PC-9 (cell line): ENCODE data around the gene CHSY3. TPM values are rescaled to one million over a fixed set of nuclear protein-coding genes. Genes with fewer than 3 reads are reported as not detected.

ENCODE experiments used
- BruUV-seq: library from RNA; stranded (reverse); fragments of 400-500 nt; replicated peaks from 2 replicates; lab custom pipeline; 2021; lab: Mats Ljungman, UMichigan
- CTCF ChIA-PET: fragments of 300-600 bp; sonication (Branson Sonifier 250); formaldehyde crosslinking; loops from one replicate; lab custom pipeline; 2022; ENCODE audit warnings: antibody characterized with exemption; lab: Charles Lee
- POLR2A ChIA-PET: fragments of 300-600 bp; sonication (Branson Sonifier 250); formaldehyde crosslinking; loops from one replicate; lab custom pipeline; 2022; ENCODE audit warnings: antibody characterized with exemption; ENCODE audit not compliant: unreplicated experiment; lab: Charles Lee
- DNase-seq, 2 experiments: peaks; one replicate each; pipeline versions ENCODE4 v3.0.0 to v3.0.0-alpha.2; 2015 to 2022; ENCODE audit warnings: mixed read lengths in 1 of 2
- H2AFZ ChIP-seq: fragments of 200-600 bp; sonication (generic); 2 replicates; pipeline ENCODE4 v1.8.1; 2017; ENCODE audit warnings: antibody characterized with exemption
- H3F3A ChIP-seq: fragments of 200-600 bp; sonication (generic); 2 replicates; pipeline ENCODE4 v1.8.1; 2017; ENCODE audit warnings: antibody characterized with exemption, mild to moderate bottlenecking, low read depth; ENCODE audit not compliant: insufficient read depth
- H3K27ac ChIP-seq: fragments of 200-600 bp; sonication (generic); 2 replicates; pipeline ENCODE4 v1.6.1; 2016; ENCODE audit warnings: mixed run types
- H3K27me3 ChIP-seq: fragments of 200-600 bp; sonication (generic); 2 replicates; pipeline ENCODE4 v1.6.1; 2016; ENCODE audit warnings: low read depth, mixed run types; ENCODE audit not compliant: insufficient read depth
- H3K36me3 ChIP-seq: fragments of 200-600 bp; sonication (generic); 2 replicates; pipeline ENCODE4 v1.6.1; 2016; ENCODE audit warnings: low read depth, mixed run types
- H3K4me1 ChIP-seq: fragments of 200-600 bp; sonication (generic); replicated peaks from 2 replicates; pipeline ENCODE4 v1.6.1; 2016; ENCODE audit warnings: mixed run types; ENCODE audit not compliant: insufficient read depth
- H3K4me2 ChIP-seq: fragments of 200-600 bp; sonication (generic); 2 replicates; pipeline ENCODE4 v1.6.1; 2017; ENCODE audit warnings: mixed run types
- H3K4me3 ChIP-seq: fragments of 200-600 bp; sonication (generic); 2 replicates; pipeline ENCODE4 v1.6.1; 2016; ENCODE audit warnings: mixed run types
- H3K79me2 ChIP-seq: fragments of 200-600 bp; sonication (generic); 2 replicates; pipeline ENCODE4 v1.6.1; 2017; ENCODE audit warnings: low read depth, mixed run types
- H3K9me2 ChIP-seq: fragments of 200-600 bp; sonication (generic); 2 replicates; pipeline ENCODE4 v1.8.1; 2017; ENCODE audit warnings: mild to moderate bottlenecking; ENCODE audit not compliant: insufficient read depth
- H3K9me3 ChIP-seq: fragments of 200-600 bp; sonication (generic); 2 replicates; pipeline ENCODE4 v1.8.1; 2016; ENCODE audit warnings: low read depth; ENCODE audit not compliant: insufficient read depth
- H4K20me1 ChIP-seq: fragments of 200-600 bp; sonication (generic); 2 replicates; pipeline ENCODE4 v1.8.1; 2017; ENCODE audit not compliant: insufficient read depth
- EZH2 ChIP-seq: fragments of 200-600 bp; sonication (generic); IDR thresholded peaks from 2 replicates; pipeline ENCODE4 v1.8.0; 2017; ENCODE audit warnings: antibody characterized with exemption, low read depth
- intact Hi-C: fragments of 100-400 bp; cut with micrococcal nuclease; formaldehyde crosslinking; loops from one replicate; pipeline ENCODE4 v1.10.0; 2022; ENCODE audit not compliant: unreplicated experiment
- total RNA-seq: library from RNA; stranded (reverse); gene quantifications from 2 replicates; pipeline ENCODE4 v1.2.3, GENCODE V29; 2021
- TF ChIP-seq, protein P1 (sequence below): fragments of 200-600 bp; sonication (generic); conservative IDR thresholded peaks from 2 replicates; pipeline ENCODE4 v1.6.1; 2017; ENCODE audit warnings: mixed run types, antibody characterized with exemption, mild to moderate bottlenecking, moderate library complexity

The CHSY3 gene
- total RNA-seq, 1 experiment from 2014 or later, result 0.17 TPM

DNA sequence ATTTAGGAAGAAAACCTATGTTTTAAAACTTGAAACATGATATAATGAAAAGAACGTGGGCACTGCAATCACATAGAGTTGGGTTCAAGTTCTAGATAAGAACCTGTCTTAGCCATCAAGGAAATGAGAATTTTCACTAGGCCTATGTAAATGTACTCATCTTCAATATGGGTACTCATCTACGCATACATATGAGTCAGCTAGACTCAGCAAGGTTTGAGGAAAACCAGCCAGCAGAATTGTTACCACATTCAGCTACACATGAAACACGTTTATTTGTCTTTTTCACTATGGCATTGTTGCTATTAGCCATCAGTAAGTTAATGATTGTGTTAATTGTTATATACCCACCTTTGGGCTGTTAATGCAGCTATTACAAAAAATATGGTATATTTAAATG is 146.3 kb downstream of the CHSY3 start:
- POLR2A ChIA-PET, result no interaction called here

DNA sequence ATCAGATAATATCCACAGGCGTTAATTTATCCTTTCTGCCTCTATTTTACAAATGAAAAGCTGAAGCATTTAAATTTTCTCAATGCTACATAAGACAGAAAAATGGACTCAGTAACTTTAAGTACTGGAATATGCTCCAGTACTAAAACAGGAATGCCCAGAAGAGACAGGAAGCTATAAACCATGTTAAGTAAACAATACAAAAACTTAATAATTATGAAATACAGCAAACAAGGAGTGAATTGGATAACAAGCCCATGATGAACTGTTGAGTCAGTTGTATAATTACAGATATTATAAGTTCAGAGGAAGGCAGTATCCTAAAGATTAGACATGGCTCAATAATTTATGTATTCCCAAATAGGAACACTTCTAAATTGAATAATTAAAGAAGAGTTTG is 148.5 kb downstream of the CHSY3 start:
- DNase-seq, result no peak
- TF ChIP-seq, protein P1, sequence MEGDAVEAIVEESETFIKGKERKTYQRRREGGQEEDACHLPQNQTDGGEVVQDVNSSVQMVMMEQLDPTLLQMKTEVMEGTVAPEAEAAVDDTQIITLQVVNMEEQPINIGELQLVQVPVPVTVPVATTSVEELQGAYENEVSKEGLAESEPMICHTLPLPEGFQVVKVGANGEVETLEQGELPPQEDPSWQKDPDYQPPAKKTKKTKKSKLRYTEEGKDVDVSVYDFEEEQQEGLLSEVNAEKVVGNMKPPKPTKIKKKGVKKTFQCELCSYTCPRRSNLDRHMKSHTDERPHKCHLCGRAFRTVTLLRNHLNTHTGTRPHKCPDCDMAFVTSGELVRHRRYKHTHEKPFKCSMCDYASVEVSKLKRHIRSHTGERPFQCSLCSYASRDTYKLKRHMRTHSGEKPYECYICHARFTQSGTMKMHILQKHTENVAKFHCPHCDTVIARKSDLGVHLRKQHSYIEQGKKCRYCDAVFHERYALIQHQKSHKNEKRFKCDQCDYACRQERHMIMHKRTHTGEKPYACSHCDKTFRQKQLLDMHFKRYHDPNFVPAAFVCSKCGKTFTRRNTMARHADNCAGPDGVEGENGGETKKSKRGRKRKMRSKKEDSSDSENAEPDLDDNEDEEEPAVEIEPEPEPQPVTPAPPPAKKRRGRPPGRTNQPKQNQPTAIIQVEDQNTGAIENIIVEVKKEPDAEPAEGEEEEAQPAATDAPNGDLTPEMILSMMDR, result no peak
- no peak for TF ChIP-seq EZH2
- Histone ChIP-seq H3K4me1 (no peaks in the 10 kb centered on the region), H3K36me3 (no peaks in the 10 kb centered on the region), H3K27me3 (no peaks in the 10 kb centered on the region), H3K4me3 (no peak overlapping the region), H2AFZ (no peak overlapping the region), H3F3A (no peaks in the 10 kb centered on the region), H3K9me2 (no peaks in the 10 kb centered on the region), H3K4me2 (no peak overlapping the region), H4K20me1 (no peaks in the 10 kb centered on the region), H3K9me3 (no peaks in the 10 kb centered on the region), H3K27ac (no peak overlapping the region), H3K79me2 (no peaks in the 10 kb centered on the region)
- ChIA-PET POLR2A (no interaction called here), CTCF (no interaction called here)
- intact Hi-C loops, result no loop called here
- no TSS peak for BruUV-seq

More for the DNA sequence above, 146.3 kb downstream of the CHSY3 start:
- no peaks in the 10 kb centered on the region for H3K36me3 ChIP-seq
- H3K4me3 ChIP-seq, result no peak overlapping the region
- DNase-seq, result no peak
- no peaks in the 10 kb centered on the region for H3K4me1 ChIP-seq
- no peaks in the 10 kb centered on the region for H4K20me1 ChIP-seq
- no peaks in the 10 kb centered on the region for H3K27me3 ChIP-seq
- H3K27ac ChIP-seq, result no peak overlapping the region
- H2AFZ ChIP-seq, result no peak overlapping the region
- no TSS peak for BruUV-seq
- H3K9me3 ChIP-seq, result no peaks in the 10 kb centered on the region
- H3K4me2 ChIP-seq, result no peak overlapping the region
- TF ChIP-seq EZH2, result no peak
- TF ChIP-seq, protein P1, result no peak
- H3K79me2 ChIP-seq, result no peaks in the 10 kb centered on the region
- CTCF ChIA-PET, result interaction anchor here (0.6 kb wide), 1 partner anchor 153 kb away, joined by 3 read pairs; no protein-coding TSS in a partner anchor
- H3K9me2 ChIP-seq, result no peaks in the 10 kb centered on the region
- intact Hi-C loops, result no loop called here
- H3F3A ChIP-seq, result no peaks in the 10 kb centered on the region

DNA sequence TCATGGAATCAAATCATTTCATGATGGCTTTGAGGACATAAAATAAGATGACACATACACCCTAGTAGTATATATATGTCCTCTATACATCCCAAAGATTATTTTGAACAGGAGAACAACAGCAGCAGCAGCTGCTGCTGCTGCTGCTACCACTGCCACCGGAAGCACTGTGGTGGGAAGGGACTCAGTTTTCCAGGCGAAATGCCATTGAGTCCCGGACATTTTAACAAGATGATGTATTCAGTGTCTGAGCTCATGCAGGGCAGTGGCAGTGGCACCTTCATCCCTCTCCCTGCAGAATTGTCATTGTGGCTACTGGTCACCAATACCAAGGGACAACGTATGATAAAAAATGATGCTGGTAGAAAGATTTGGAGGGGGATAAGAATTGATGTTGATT is 151.3 kb downstream of the CHSY3 start:
- H3K9me3 ChIP-seq, result no peaks in the 10 kb centered on the region; the same call in 1 of the 2 replicates
- CTCF ChIA-PET, result no interaction called here
- no peaks in the 10 kb centered on the region for H3K4me1 ChIP-seq
- no peak overlapping the region for H3K27ac ChIP-seq
- no peak overlapping the region for H3K4me2 ChIP-seq
- no peak overlapping the region for H3K4me3 ChIP-seq
- H3K79me2 ChIP-seq, result no peaks in the 10 kb centered on the region
- no peaks in the 10 kb centered on the region for H3K9me2 ChIP-seq
- no peak for TF ChIP-seq EZH2
- TF ChIP-seq, protein P1, result no peak
- H4K20me1 ChIP-seq, result no peaks in the 10 kb centered on the region
- H2AFZ ChIP-seq, result no peak overlapping the region
- intact Hi-C loops, result no loop called here
- BruUV-seq, result no TSS peak
- no peak for DNase-seq
- H3F3A ChIP-seq, result no peaks in the 10 kb centered on the region
- POLR2A ChIA-PET, result no interaction called here
- no peaks in the 10 kb centered on the region for H3K36me3 ChIP-seq
- H3K27me3 ChIP-seq, result no peaks in the 10 kb centered on the region
